Progenitor cell of endocrine pancreas (in vitro differentiated cells): ENCODE measurements around the gene GYPC. TPM values are rescaled to one million over a fixed set of nuclear protein-coding genes. Genes with fewer than 3 reads are reported as not detected.
"Not testable (repeated sequence)": the region's sequence is repeated elsewhere in the genome, so short reads cannot be mapped to it uniquely, and the experiment has no call there.

ENCODE experiments used
- DNase-seq: peaks from one replicate; pipeline ENCODE4 v3.0.0; 2021; ENCODE audit warnings: low spot score; ENCODE audit not compliant: unreplicated experiment
- H3K27ac Mint-ChIP-seq: 2 replicates; pipeline ENCODE4 v1.8.0; 2021; ENCODE audit warnings: mild to moderate bottlenecking, moderate library complexity, mixed read lengths
- H3K27me3 Mint-ChIP-seq: 2 replicates; pipeline ENCODE4 v1.8.0; 2021; ENCODE audit warnings: mixed read lengths
- H3K36me3 Mint-ChIP-seq: 2 replicates; pipeline ENCODE4 v1.8.0; 2022; ENCODE audit warnings: mixed read lengths; ENCODE audit not compliant: insufficient read depth
- H3K4me1 Mint-ChIP-seq: 2 replicates; pipeline ENCODE4 v1.8.0; 2021; ENCODE audit warnings: low read depth, mixed read lengths
- H3K4me3 Mint-ChIP-seq: 2 replicates; pipeline ENCODE4 v1.8.0; 2021; ENCODE audit warnings: low read depth, mild to moderate bottlenecking, moderate library complexity, mixed read lengths
- H3K9me3 Mint-ChIP-seq: 2 replicates; pipeline ENCODE4 v1.8.0; 2021; ENCODE audit warnings: low read depth, mixed read lengths
- CTCF ChIP-seq: fragments of 200-600 bp; sonication (generic); IDR thresholded peaks from one replicate; pipeline ENCODE4 v1.5.0; 2021; ENCODE audit warnings: antibody characterized with exemption, mild to moderate bottlenecking; ENCODE audit not compliant: unreplicated experiment
- total RNA-seq: library from RNA; stranded (reverse); gene quantifications from 2 replicates; pipeline ENCODE4 v1.2.1, GENCODE V29; 2021

Gene GYPC
- total RNA-seq, 1 donor from 2014 or later, result 29.5 TPM

GRCh38 chr2:126685629-126686028 lies 29.7 kb downstream of the GYPC start:
- TF ChIP-seq CTCF, result no peak
- H3K4me1 Mint-ChIP-seq, result no peaks in the 10 kb centered on the region
- no peak overlapping the region for H3K4me3 Mint-ChIP-seq
- H3K27ac Mint-ChIP-seq, result no peak overlapping the region
- no peak for DNase-seq
- H3K27me3 Mint-ChIP-seq, result no peaks in the 10 kb centered on the region
- H3K9me3 Mint-ChIP-seq, result peaks cover 3% of the 10 kb centered on the region
- peaks cover 7% of the 10 kb centered on the region for H3K36me3 Mint-ChIP-seq

- peaks cover 3% of the 10 kb centered on the region for H3K9me3 Mint-ChIP-seq
- no peak overlapping the region for H3K4me3 Mint-ChIP-seq
- no peak overlapping the region for H3K27ac Mint-ChIP-seq
- H3K27me3 Mint-ChIP-seq, result no peaks in the 10 kb centered on the region
- no peaks in the 10 kb centered on the region for H3K4me1 Mint-ChIP-seq
- H3K36me3 Mint-ChIP-seq, result peaks cover 10% of the 10 kb centered on the region
- DNase-seq, result no peak
- TF ChIP-seq CTCF, result no peak
These were observed 30.3 kb downstream of the GYPC start for GRCh38 chr2:126686286-126686685.

GRCh38 chr2:126686841-126687485 lies 31.0 kb downstream of the GYPC start:
- Mint-ChIP-seq H3K36me3 (peaks cover 15% of the 10 kb centered on the region), H3K4me3 (no peak overlapping the region), H3K27ac (no peak overlapping the region), H3K27me3 (no peaks in the 10 kb centered on the region), H3K4me1 (no peaks in the 10 kb centered on the region), H3K9me3 (peaks cover 3% of the 10 kb centered on the region)
- DNase-seq, result no peak
- no peak for TF ChIP-seq CTCF

GRCh38 chr2:126687503-126687902 lies 31.5 kb downstream of the GYPC start:
- TF ChIP-seq CTCF, result no peak
- H3K36me3 Mint-ChIP-seq, result peaks cover 15% of the 10 kb centered on the region

GRCh38 chr2:126688594-126688993 lies 32.6 kb downstream of the GYPC start:
- not testable (repeated sequence) for H3K4me3 Mint-ChIP-seq, DNase-seq, H3K4me1 Mint-ChIP-seq, H3K27ac Mint-ChIP-seq, H3K9me3 Mint-ChIP-seq, H3K27me3 Mint-ChIP-seq
- peaks cover 19% of the 10 kb centered on the region for H3K36me3 Mint-ChIP-seq

More at GRCh38 chr2:126687503-126687902, 31.5 kb downstream of the GYPC start:
- no peak overlapping the region for H3K27ac Mint-ChIP-seq
- no peaks in the 10 kb centered on the region for H3K27me3 Mint-ChIP-seq
- no peak for DNase-seq
- peaks cover 3% of the 10 kb centered on the region for H3K9me3 Mint-ChIP-seq
- no peak overlapping the region for H3K4me3 Mint-ChIP-seq
- H3K4me1 Mint-ChIP-seq, result no peaks in the 10 kb centered on the region

- H3K4me3 Mint-ChIP-seq, DNase-seq, H3K4me1 Mint-ChIP-seq, H3K9me3 Mint-ChIP-seq, H3K27me3 Mint-ChIP-seq, H3K27ac Mint-ChIP-seq: not testable (repeated sequence)
- peaks cover 28% of the 10 kb centered on the region for H3K36me3 Mint-ChIP-seq
These were observed 36.3 kb downstream of the GYPC start for GRCh38 chr2:126692241-126692640.

- H3K36me3 Mint-ChIP-seq, result peaks cover 28% of the 10 kb centered on the region
- H3K27me3 Mint-ChIP-seq, H3K27ac Mint-ChIP-seq, H3K4me3 Mint-ChIP-seq, H3K9me3 Mint-ChIP-seq, H3K4me1 Mint-ChIP-seq, DNase-seq: not testable (repeated sequence)
These were observed 37.1 kb downstream of the GYPC start for GRCh38 chr2:126692934-126693592.
